Loucy (cell line): Measurements from ENCODE around the gene INSC.

Source experiments
- H2AFZ ChIP-seq: fragments of 200-600 bp; sonication (generic); 2 replicates; pipeline ENCODE4 v1.6.0; 2016; ENCODE audit warnings: antibody characterized with exemption, mild to moderate bottlenecking, low read length, moderate library complexity
- H3F3A ChIP-seq: fragments of 200-600 bp; 2 replicates; pipeline ENCODE4 v1.6.0; 2016; ENCODE audit warnings: antibody characterized with exemption, low read depth, mild to moderate bottlenecking
- H3K27me3 ChIP-seq: fragments of 200-600 bp; sonication (generic); 2 replicates; pipeline ENCODE4 v1.6.1; 2014; ENCODE audit warnings: low read length, mild to moderate bottlenecking; ENCODE audit not compliant: insufficient read depth, poor library complexity, severe bottlenecking
- H3K36me3 ChIP-seq: fragments of 200-600 bp; sonication (generic); 2 replicates; pipeline ENCODE4 v1.6.1; 2016; ENCODE audit warnings: low read length; ENCODE audit not compliant: insufficient read depth
- H3K4me1 ChIP-seq: fragments of 200-600 bp; sonication (generic); 2 replicates; pipeline ENCODE4 v1.5.1; 2014; ENCODE audit warnings: low read length, mild to moderate bottlenecking; ENCODE audit not compliant: insufficient read depth, poor library complexity, severe bottlenecking
- H3K4me2 ChIP-seq: fragments of 200-600 bp; sonication (generic); 2 replicates; pipeline ENCODE4 v1.6.0; 2014; ENCODE audit warnings: antibody characterized with exemption, low read length, low read depth, mild to moderate bottlenecking; ENCODE audit not compliant: poor library complexity, severe bottlenecking
- H3K4me3 ChIP-seq: fragments of 200-600 bp; sonication (generic); 2 replicates; pipeline ENCODE4 v1.5.1; 2014; ENCODE audit warnings: low read length, mild to moderate bottlenecking, mixed read lengths; ENCODE audit not compliant: poor library complexity, severe bottlenecking
- H3K79me2 ChIP-seq: fragments of 200-600 bp; sonication (generic); 2 replicates; pipeline ENCODE4 v1.6.1; 2014; ENCODE audit warnings: low read length; ENCODE audit not compliant: insufficient read depth
- H3K9ac ChIP-seq: fragments of 200-600 bp; sonication (generic); 2 replicates; pipeline ENCODE4 v1.6.0; 2014; ENCODE audit warnings: mild to moderate bottlenecking, low read depth, low read length, moderate library complexity; ENCODE audit not compliant: poor library complexity, severe bottlenecking
- H3K9me2 ChIP-seq: fragments of 200-600 bp; sonication (generic); replicated peaks from 2 replicates; pipeline ENCODE4 v1.6.1; 2016; ENCODE audit warnings: low read depth, low read length, mixed read lengths
- H3K9me3 ChIP-seq: fragments of 200-600 bp; sonication (generic); 2 replicates; pipeline ENCODE4 v1.6.1; 2014; ENCODE audit warnings: mild to moderate bottlenecking, antibody characterized with exemption, low read length, low read depth; ENCODE audit not compliant: insufficient read depth
- H4K20me1 ChIP-seq: fragments of 200-600 bp; sonication (generic); 2 replicates; pipeline ENCODE4 v1.6.0; 2014; ENCODE audit warnings: antibody characterized with exemption, low read length, mild to moderate bottlenecking; ENCODE audit not compliant: insufficient read depth, poor library complexity, severe bottlenecking
- CTCF ChIP-seq: fragments of 200-600 bp; sonication (generic); conservative IDR thresholded peaks from 2 replicates; pipeline ENCODE4 v1.5.1; 2014; ENCODE audit warnings: mild to moderate bottlenecking, antibody characterized with exemption, low read length
- EZH2phosphoT487 ChIP-seq: fragments of 200-600 bp; IDR thresholded peaks from 2 replicates; pipeline ENCODE4 v1.6.1; 2018; ENCODE audit warnings: antibody characterized with exemption, mild to moderate bottlenecking, moderate library complexity, borderline replicate concordance

The INSC gene

GRCh38 chr11:15288863-15289262 lies 174.1 kb downstream of the INSC start:
- Histone ChIP-seq H3K4me3 (no peak overlapping the region), H3K79me2 (no peaks in the 10 kb centered on the region), H2AFZ (no peak overlapping the region), H3K27me3 (no peaks in the 10 kb centered on the region), H4K20me1 (no peaks in the 10 kb centered on the region), H3K9me2 (no peaks in the 10 kb centered on the region), H3K36me3 (no peaks in the 10 kb centered on the region), H3K4me2 (no peak overlapping the region), H3K9ac (no peak overlapping the region), H3K4me1 (no peaks in the 10 kb centered on the region), H3F3A (no peaks in the 10 kb centered on the region), H3K9me3 (no peaks in the 10 kb centered on the region)
- no peak for TF ChIP-seq CTCF
- TF ChIP-seq EZH2phosphoT487, result no peak

- H3K9me2 ChIP-seq, result no peaks in the 10 kb centered on the region
- H3K79me2 ChIP-seq, result no peaks in the 10 kb centered on the region
- no peaks in the 10 kb centered on the region for H3F3A ChIP-seq
Measured at GRCh38 chr11:15289723-15290122, 175.0 kb downstream of the INSC start.

GRCh38 chr11:15291885-15292284 lies 177.2 kb downstream of the INSC start:
- Histone ChIP-seq H3K27me3 (no peaks in the 10 kb centered on the region), H3K9me3 (no peaks in the 10 kb centered on the region), H3F3A (no peaks in the 10 kb centered on the region), H4K20me1 (no peaks in the 10 kb centered on the region), H3K4me1 (no peaks in the 10 kb centered on the region), H2AFZ (no peak overlapping the region), H3K79me2 (no peaks in the 10 kb centered on the region), H3K4me2 (no peak overlapping the region), H3K9ac (no peak overlapping the region), H3K36me3 (no peaks in the 10 kb centered on the region), H3K4me3 (no peak overlapping the region), H3K9me2 (no peaks in the 10 kb centered on the region)
- TF ChIP-seq EZH2phosphoT487 (no peak), CTCF (no peak)

More at GRCh38 chr11:15289723-15290122, 175.0 kb downstream of the INSC start:
- Histone ChIP-seq H4K20me1 (no peaks in the 10 kb centered on the region), H3K9me3 (no peaks in the 10 kb centered on the region), H3K4me2 (no peak overlapping the region), H3K36me3 (no peaks in the 10 kb centered on the region), H3K4me1 (no peaks in the 10 kb centered on the region), H3K27me3 (no peaks in the 10 kb centered on the region), H3K4me3 (no peak overlapping the region), H2AFZ (no peak overlapping the region), H3K9ac (no peak overlapping the region)
- TF ChIP-seq EZH2phosphoT487 (no peak), CTCF (no peak)
